ENCODE data around the gene HIP1. TPM values are rescaled to one million over a fixed set of nuclear protein-coding genes. Genes with fewer than 3 reads are reported as not detected.
"Not testable (repeated sequence)": the region's sequence is repeated elsewhere in the genome, so short reads cannot be mapped to it uniquely, and the experiment has no call there.

The HIP1 gene
- total RNA-seq, 4 donors from 2014 or later, result 3.2 to 9.5 (median 6.4) TPM

DNA sequence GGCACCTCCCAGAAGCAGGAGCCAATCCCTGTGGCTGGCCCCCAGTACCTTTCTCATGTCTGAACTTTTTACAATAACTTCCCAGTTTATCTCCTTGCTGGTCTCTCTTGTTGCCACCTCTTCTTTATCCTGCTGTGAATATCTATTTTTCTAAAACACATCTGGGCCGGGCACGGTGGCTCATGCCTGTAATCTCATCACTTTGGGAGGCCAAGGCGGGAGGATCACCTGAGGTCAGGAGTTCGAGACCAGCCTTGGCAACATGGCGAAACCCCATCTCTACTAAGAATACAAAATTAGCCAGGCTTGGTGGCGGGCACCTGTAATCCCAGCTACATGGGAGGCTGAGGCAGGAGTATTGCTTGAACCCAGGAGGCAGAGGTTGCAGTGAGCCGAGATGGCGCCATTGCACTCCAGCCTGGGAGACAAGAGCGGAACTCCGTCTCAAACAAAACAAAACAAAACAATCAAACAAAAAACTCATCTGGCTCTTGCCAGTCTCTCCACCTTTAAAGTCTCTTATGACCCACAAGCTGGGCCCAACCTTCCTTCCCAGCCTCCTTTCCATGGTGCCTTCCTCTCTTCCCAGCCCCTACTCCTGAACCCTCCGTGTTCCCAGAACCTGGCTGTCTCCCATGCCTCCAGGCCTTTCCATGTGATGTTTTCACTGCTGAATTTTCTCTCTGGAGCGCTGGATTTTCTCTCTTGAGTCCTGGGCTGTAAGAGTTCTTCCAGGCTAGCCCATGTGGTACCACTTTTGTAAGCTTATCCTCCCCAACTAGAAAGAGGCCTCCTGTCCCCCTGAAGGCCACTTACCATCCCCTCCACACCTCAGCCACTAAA lies 51.3 kb downstream of the HIP1 start:
- Histone ChIP-seq H3K27ac (no peak overlapping the region), H3K9me3 (no peaks in the 10 kb centered on the region), H3K4me1 (peaks cover 0 to 11% (median 4%) of the 10 kb centered on the region in 3 donors), H3K27me3 (peaks cover 0 to 4% (median 0%) of the 10 kb centered on the region in 4 donors), H3K4me3 (no peak overlapping the region), H3K36me3 (no peaks in the 10 kb centered on the region)
- no peak for DNase-seq
- 87 to 94% methylated on average over 7 to 11 of the region's 12 CpGs for WGBS, 2 donors
- intact Hi-C loops (cut with DNase I), result no loop called here
- TF ChIP-seq POLR2A (IDR thresholded peaks at IDR 0.05), result no peak
- TF ChIP-seq, protein P1, sequence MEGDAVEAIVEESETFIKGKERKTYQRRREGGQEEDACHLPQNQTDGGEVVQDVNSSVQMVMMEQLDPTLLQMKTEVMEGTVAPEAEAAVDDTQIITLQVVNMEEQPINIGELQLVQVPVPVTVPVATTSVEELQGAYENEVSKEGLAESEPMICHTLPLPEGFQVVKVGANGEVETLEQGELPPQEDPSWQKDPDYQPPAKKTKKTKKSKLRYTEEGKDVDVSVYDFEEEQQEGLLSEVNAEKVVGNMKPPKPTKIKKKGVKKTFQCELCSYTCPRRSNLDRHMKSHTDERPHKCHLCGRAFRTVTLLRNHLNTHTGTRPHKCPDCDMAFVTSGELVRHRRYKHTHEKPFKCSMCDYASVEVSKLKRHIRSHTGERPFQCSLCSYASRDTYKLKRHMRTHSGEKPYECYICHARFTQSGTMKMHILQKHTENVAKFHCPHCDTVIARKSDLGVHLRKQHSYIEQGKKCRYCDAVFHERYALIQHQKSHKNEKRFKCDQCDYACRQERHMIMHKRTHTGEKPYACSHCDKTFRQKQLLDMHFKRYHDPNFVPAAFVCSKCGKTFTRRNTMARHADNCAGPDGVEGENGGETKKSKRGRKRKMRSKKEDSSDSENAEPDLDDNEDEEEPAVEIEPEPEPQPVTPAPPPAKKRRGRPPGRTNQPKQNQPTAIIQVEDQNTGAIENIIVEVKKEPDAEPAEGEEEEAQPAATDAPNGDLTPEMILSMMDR (IDR thresholded peaks at IDR 0.05), result no peak

DNA sequence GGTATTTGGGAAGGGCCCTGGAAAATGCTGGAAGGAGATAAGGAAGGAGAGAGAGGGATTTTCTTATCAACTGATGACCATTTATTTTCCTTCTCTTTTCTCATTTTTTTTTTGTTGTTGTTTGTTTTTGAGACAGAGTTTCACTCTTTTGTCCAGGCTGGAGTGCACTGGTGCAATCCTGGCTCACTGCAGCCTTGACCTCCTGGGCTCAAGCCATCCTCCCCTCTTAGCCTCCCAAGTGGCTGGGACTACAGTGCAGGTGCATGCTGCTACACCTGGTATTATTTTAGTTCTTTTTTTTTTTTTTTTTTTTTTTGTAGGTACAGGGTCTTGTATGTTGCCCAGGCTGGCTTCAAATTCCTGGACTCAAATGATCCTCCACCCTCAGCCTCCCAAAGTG lies 52.2 kb downstream of the HIP1 start:
- H3K4me3 ChIP-seq, result no peak overlapping the region

DNA sequence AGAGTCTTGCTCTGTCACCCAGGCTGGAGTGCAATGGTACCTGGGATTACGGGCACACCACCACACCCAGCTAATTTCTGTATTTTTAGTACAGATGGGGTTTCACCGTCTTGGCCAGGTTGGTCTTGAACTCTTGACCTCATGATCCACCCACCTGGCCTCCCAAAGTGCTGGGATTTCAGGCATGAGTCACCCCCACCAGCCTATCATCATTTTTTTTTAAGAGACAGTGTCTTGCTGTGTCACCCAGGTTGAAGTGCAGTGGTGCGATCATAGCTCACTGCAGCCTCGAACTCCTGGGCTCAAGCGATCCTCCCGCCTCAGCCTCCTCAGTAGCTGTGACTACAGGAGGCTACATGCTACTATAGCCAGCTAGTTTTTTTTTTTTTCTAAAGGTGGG lies 56.7 kb downstream of the HIP1 start:
- H3K4me1 ChIP-seq; H3K4me3 ChIP-seq; H3K27ac ChIP-seq; H3K36me3 ChIP-seq; H3K9me3 ChIP-seq; DNase-seq; intact Hi-C loops (cut with DNase I); H3K27me3 ChIP-seq: not testable (repeated sequence)
- WGBS, 2 donors, result 76 to 86% methylated on average over 6 of the region's 6 CpGs

More for the DNA sequence above, 52.2 kb downstream of the HIP1 start:
- no peak for TF ChIP-seq POLR2A (IDR thresholded peaks at IDR 0.05)
- TF ChIP-seq, protein P1 (IDR thresholded peaks at IDR 0.05), result no peak
- no peak for DNase-seq
- Histone ChIP-seq H3K4me1 (peaks cover 0 to 11% (median 4%) of the 10 kb centered on the region in 3 donors), H3K36me3 (no peaks in the 10 kb centered on the region), H3K27me3 (peaks cover 0 to 4% (median 0%) of the 10 kb centered on the region in 4 donors), H3K9me3 (no peaks in the 10 kb centered on the region), H3K27ac (no peak overlapping the region)
- intact Hi-C loops (cut with DNase I), result no loop called here

DNA sequence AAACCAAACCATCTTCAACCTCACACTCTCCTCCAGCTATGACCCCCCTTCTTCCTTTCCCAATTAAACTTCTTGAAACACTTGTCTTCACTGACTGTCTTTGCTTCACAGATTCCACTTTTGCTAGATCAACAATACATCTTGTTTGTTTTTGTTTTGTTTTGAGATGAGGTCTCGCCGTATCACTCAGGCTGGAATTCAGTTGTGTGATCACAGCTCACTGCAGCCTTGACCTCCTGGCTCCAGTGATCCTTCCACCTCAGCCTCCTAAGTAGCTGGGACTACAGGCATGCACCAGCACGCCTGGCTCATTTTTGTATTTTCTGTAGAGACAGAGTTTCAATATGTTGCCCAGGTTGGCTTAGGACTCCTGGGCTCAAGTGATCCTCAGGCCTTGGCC lies 59.7 kb downstream of the HIP1 start:
- Histone ChIP-seq H3K4me1 (no peaks in the 10 kb centered on the region), H3K27me3 (no peaks in the 10 kb centered on the region), H3K36me3 (no peaks in the 10 kb centered on the region), H3K27ac (no peak overlapping the region), H3K4me3 (no peak overlapping the region), H3K9me3 (peaks cover 0 to 6% (median 0%) of the 10 kb centered on the region in 3 donors)
- WGBS, 2 donors, result 98 to 100% methylated on average over 3 of the region's 3 CpGs
- no peak for DNase-seq
- intact Hi-C loops (cut with DNase I), result no loop called here
- TF ChIP-seq POLR2A (IDR thresholded peaks at IDR 0.05), result no peak
- TF ChIP-seq, protein P1 (IDR thresholded peaks at IDR 0.05), result no peak

DNA sequence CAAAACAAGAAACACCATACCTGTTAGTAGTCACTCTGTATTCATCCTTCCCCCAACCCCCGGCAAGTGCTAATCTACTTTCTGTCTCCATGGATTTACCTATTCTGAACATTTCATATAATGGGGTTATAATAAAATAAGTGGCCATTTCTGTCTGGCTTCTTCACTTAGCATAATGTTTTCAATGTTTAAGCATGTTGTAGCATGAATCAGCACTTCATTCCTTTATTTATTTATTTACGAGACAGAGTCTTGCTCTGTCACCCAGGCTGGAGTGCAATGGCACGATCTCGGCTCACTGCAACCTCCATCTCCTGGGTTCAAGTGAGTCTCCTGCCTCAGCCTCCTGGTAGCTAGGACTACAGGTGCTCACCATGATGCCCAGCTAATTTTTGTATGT lies 69.2 kb downstream of the HIP1 start:
- Histone ChIP-seq H3K4me1 (peaks cover 0 to 18% (median 0%) of the 10 kb centered on the region in 3 donors), H3K27ac (no peak overlapping the region), H3K9me3 (peaks cover 0 to under 1% (median 0%) of the 10 kb centered on the region in 3 donors), H3K4me3 (no peak overlapping the region), H3K36me3 (no peaks in the 10 kb centered on the region), H3K27me3 (no peaks in the 10 kb centered on the region)
- intact Hi-C loops (cut with DNase I), result no loop called here
- no peak for DNase-seq
- 64% methylated on average over 4 of the region's 4 CpGs for WGBS, 2 donors
- TF ChIP-seq, protein P1 (IDR thresholded peaks at IDR 0.05), result no peak
- TF ChIP-seq POLR2A (IDR thresholded peaks at IDR 0.05), result no peak

Measured in esophagus squamous epithelium (tissue), 5 donors.